A549 (cell line): ENCODE measurements around the gene ABCB11. TPM values are rescaled to one million over a fixed set of nuclear protein-coding genes. Genes with fewer than 3 reads are reported as not detected.

Experiments
- ATAC-seq, 2 experiments: fragments of 200-7000 bp in 1 of 2; fragments of >200 bp in 1 of 2; cut with Nextera tagmentation in 1 of 2; cut with Tn5 transposase in 1 of 2; 3 replicates each; pipeline versions ENCODE4 v1.8.0 to v1.9.1; 2018 to 2020; ENCODE audit warnings: mild to moderate bottlenecking in 1 of 2, moderate library complexity in 1 of 2
- CTCF ChIA-PET: fragments of 300-600 bp; sonication (Branson Sonifier 250); formaldehyde crosslinking; extraction: SDS; loops from one replicate; lab custom pipeline; 2021; ENCODE audit warnings: antibody characterized with exemption, inconsistent platforms; lab: Yijun Ruan, JAX
- POLR2A ChIA-PET: fragments of 350-600 bp; formaldehyde crosslinking; extraction: SDS; loops from one replicate; lab custom pipeline; 2021; ENCODE audit warnings: antibody characterized with exemption, inconsistent platforms; lab: Yijun Ruan, JAX
- DNase-seq, 2 experiments: peaks; one replicate each; pipeline versions ENCODE4 v3.0.0 to v3.0.0-alpha.2; 2011 to 2016; ENCODE audit warnings: low read depth in 1 of 2, low spot score in 1 of 2
- FAIRE-seq: peaks from 2 replicates; lab custom pipeline; 2011; peaks lifted over from hg19 to GRCh38; lab: Jason Lieb, UNC
- H3K27ac ChIP-seq, 2 experiments: fragments of >200 bp; sonication (Bioruptor Twin); formaldehyde crosslinking; 3 replicates each; pipeline ENCODE4 v1.5.1; 2016 to 2017
- H3K4me1 ChIP-seq: fragments of >200 bp; sonication (Bioruptor Twin); formaldehyde crosslinking; 3 replicates; pipeline ENCODE4 v1.6.1; 2016
- H3K4me2 ChIP-seq: fragments of >200 bp; sonication (Bioruptor Twin); formaldehyde crosslinking; 3 replicates; pipeline ENCODE4 v1.6.1; 2016
- H3K4me3 ChIP-seq: fragments of >200 bp; sonication (Bioruptor Twin); formaldehyde crosslinking; 3 replicates; pipeline ENCODE4 v1.5.1; 2016
- H3K9me3 ChIP-seq: fragments of >200 bp; sonication (Bioruptor Twin); formaldehyde crosslinking; 3 replicates; pipeline ENCODE4 v1.6.1; 2016
- CBX2 ChIP-seq: fragments of 200-600 bp; sonication (generic); IDR thresholded peaks from 2 replicates; pipeline ENCODE4 v1.6.1; 2016; ENCODE audit warnings: low read depth, mild to moderate bottlenecking, borderline replicate concordance
- CBX8 ChIP-seq: fragments of 200-600 bp; sonication (generic); IDR thresholded peaks from 2 replicates; pipeline ENCODE4 v1.6.1; 2016
- CEBPB ChIP-seq, 2 experiments: fragments of >200 bp in 1 of 2; sonication (Bioruptor Twin) in 1 of 2; formaldehyde crosslinking in 1 of 2; IDR thresholded peaks; 2 replicates each; pipeline ENCODE4 v1.6.1; 2012 to 2016
- EHMT2 ChIP-seq: fragments of 200-600 bp; sonication (generic); IDR thresholded peaks from 2 replicates; pipeline ENCODE4 v1.6.1; 2016; ENCODE audit warnings: antibody characterized with exemption, low read depth, mild to moderate bottlenecking, moderate library complexity
- EP300 ChIP-seq, 2 experiments: fragments of >200 bp; sonication (Bioruptor Twin); formaldehyde crosslinking; IDR thresholded peaks; 2 replicates in 1 of 2; 3 replicates in 1 of 2; pipeline ENCODE4 v1.6.1; 2016 to 2017
- FOSB ChIP-seq: fragments of 250-450 bp; sonication (Bioruptor Pico); IDR thresholded peaks from 2 replicates; pipeline ENCODE4 v1.5.0; 2020; ENCODE audit warnings: mild to moderate bottlenecking, moderate library complexity
- FOXS1 ChIP-seq: fragments of 250-450 bp; sonication (Bioruptor Pico); IDR thresholded peaks from 2 replicates; pipeline ENCODE4 v1.5.0; 2020; ENCODE audit warnings: mild to moderate bottlenecking, moderate library complexity
- HOXB13 ChIP-seq: fragments of 250-450 bp; sonication (Bioruptor Pico); IDR thresholded peaks from 2 replicates; pipeline ENCODE4 v1.5.0; 2020; ENCODE audit warnings: low read depth, mild to moderate bottlenecking, moderate library complexity
- HOXB5 ChIP-seq: fragments of 250-450 bp; sonication (Bioruptor Pico); IDR thresholded peaks from 2 replicates; pipeline ENCODE4 v1.5.0; 2020; ENCODE audit warnings: mild to moderate bottlenecking, moderate library complexity
- JUNB ChIP-seq: fragments of >200 bp; sonication (Bioruptor Twin); formaldehyde crosslinking; IDR thresholded peaks from 2 replicates; pipeline ENCODE4 v1.6.1; 2016
- KDM1A ChIP-seq: fragments of 200-600 bp; sonication (generic); IDR thresholded peaks from 2 replicates; pipeline ENCODE4 v1.6.1; 2016; ENCODE audit warnings: low read depth, mild to moderate bottlenecking
- KDM5A ChIP-seq: fragments of 200-600 bp; sonication (generic); IDR thresholded peaks from 2 replicates; pipeline ENCODE4 v1.6.1; 2016; ENCODE audit warnings: antibody characterized with exemption, mild to moderate bottlenecking
- MAFK ChIP-seq: fragments of 450-650 bp; IDR thresholded peaks from 2 replicates; pipeline ENCODE4 v1.6.1; 2014; ENCODE audit not compliant: partially characterized antibody
- MYC ChIP-seq: IDR thresholded peaks from 2 replicates; pipeline ENCODE4 v1.6.1; 2012; ENCODE audit warnings: mild to moderate bottlenecking, inconsistent platforms, low read length, improper control_type of control experiment, borderline replicate concordance
- NPAS2 ChIP-seq: fragments of 250-450 bp; sonication (Bioruptor Pico); IDR thresholded peaks from 2 replicates; pipeline ENCODE4 v1.8.0; 2022; ENCODE audit warnings: mild to moderate bottlenecking, moderate library complexity, borderline replicate concordance
- POLR2AphosphoS2 ChIP-seq: conservative IDR thresholded peaks from 2 replicates; pipeline ENCODE4 v1.6.1; 2012; ENCODE audit warnings: low read length, improper control_type of control experiment, inconsistent platforms
- RARB ChIP-seq: fragments of 250-450 bp; sonication (Bioruptor Pico); IDR thresholded peaks from 2 replicates; pipeline ENCODE4 v1.8.0; 2021; ENCODE audit warnings: mild to moderate bottlenecking, moderate library complexity
- RFX5 ChIP-seq: fragments of 450-650 bp; IDR thresholded peaks from 2 replicates; pipeline ENCODE4 v1.7.1; 2014; ENCODE audit warnings: antibody characterized with exemption, mild to moderate bottlenecking, moderate library complexity
- SMC3 ChIP-seq: fragments of >200 bp; sonication (Bioruptor Twin); formaldehyde crosslinking; IDR thresholded peaks from 3 replicates; pipeline ENCODE4 v1.6.1; 2018; ENCODE audit warnings: inconsistent platforms
- SREBF2 ChIP-seq: fragments of 450-650 bp; IDR thresholded peaks from 2 replicates; pipeline ENCODE4 v1.6.1; 2014; ENCODE audit warnings: mild to moderate bottlenecking, moderate library complexity
- ZC3H11A ChIP-seq: fragments of 450-650 bp; IDR thresholded peaks from 2 replicates; pipeline ENCODE4 v1.6.1; 2014; ENCODE audit warnings: antibody characterized with exemption, mild to moderate bottlenecking
- ZFP36 ChIP-seq: fragments of 450-650 bp; IDR thresholded peaks from 2 replicates; pipeline ENCODE4 v1.6.1; 2014; ENCODE audit warnings: borderline replicate concordance; ENCODE audit not compliant: partially characterized antibody
- WGBS: methylation state at CpG from one replicate; pipeline ENCODE4 v1.1.6; 2017; ENCODE audit errors: missing lambda C conversion rate; 5-methylcytosine and 5-hydroxymethylcytosine counted together
- polyA plus RNA-seq, 4 experiments: library from polyadenylated mRNA; depleted of rRNA in 3 of 4; stranded (reverse); fragments of >200 nt; fragmentation: RNase III in 1 of 4; extraction: RNeasy Plus Mini Kit Qiagen cat#74134 plus additional on column Dnase treatment in 1 of 4; gene quantifications; 2 replicates in 3 of 4; 3 replicates in 1 of 4; pipeline ENCODE4 v1.2.3, GENCODE V29; 2011 to 2017
- TF ChIP-seq, protein P1 (sequence below): fragments of 150-350 bp; IDR thresholded peaks from 2 replicates; pipeline ENCODE4 v1.6.1; 2014; ENCODE audit warnings: low read depth, mild to moderate bottlenecking, low read length
- TF ChIP-seq, protein P2 (sequence below): IDR thresholded peaks from 2 replicates; pipeline ENCODE4 v1.6.1; 2012; ENCODE audit warnings: low read depth, borderline replicate concordance
- TF ChIP-seq, protein P3 (sequence below): fragments of >200 bp; sonication (Bioruptor Twin); formaldehyde crosslinking; IDR thresholded peaks from 3 replicates; pipeline ENCODE4 v1.6.1; 2016

The ABCB11 gene
- polyA plus RNA-seq, 2 of the 4 experiments (the other 2 are of a cell fraction) = not detected

DNA sequence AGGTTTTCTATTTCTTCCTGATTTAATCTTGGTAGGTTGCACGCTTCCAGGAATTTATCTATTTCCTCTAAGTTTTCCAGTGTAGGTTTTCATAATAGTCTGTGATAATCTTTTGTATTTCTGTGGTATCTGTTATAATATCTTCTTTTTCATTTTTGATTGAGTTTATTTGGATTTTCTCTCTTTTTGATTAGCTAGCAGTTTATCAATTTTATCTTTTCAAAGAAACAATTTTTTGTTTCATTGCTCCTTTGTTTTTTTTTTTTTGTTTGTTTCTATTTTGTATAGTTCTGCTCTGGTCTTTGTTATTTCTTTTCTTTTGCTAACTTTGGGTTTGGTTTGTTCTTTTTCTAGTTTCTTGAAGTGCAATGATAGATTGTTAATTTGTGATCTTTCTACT, 78.7 kb downstream of the ABCB11 start (continued):
- TF ChIP-seq, protein P1, sequence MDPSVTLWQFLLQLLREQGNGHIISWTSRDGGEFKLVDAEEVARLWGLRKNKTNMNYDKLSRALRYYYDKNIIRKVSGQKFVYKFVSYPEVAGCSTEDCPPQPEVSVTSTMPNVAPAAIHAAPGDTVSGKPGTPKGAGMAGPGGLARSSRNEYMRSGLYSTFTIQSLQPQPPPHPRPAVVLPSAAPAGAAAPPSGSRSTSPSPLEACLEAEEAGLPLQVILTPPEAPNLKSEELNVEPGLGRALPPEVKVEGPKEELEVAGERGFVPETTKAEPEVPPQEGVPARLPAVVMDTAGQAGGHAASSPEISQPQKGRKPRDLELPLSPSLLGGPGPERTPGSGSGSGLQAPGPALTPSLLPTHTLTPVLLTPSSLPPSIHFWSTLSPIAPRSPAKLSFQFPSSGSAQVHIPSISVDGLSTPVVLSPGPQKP = no peak
- TF ChIP-seq EP300 (IDR thresholded peaks at IDR 0.05) (no peak), ZC3H11A (no peak), FOSB (CRISPR knock-in tag) (no peak), CBX2 (no peak)
- TF ChIP-seq, all 56 proteins: peak for 0

DNA sequence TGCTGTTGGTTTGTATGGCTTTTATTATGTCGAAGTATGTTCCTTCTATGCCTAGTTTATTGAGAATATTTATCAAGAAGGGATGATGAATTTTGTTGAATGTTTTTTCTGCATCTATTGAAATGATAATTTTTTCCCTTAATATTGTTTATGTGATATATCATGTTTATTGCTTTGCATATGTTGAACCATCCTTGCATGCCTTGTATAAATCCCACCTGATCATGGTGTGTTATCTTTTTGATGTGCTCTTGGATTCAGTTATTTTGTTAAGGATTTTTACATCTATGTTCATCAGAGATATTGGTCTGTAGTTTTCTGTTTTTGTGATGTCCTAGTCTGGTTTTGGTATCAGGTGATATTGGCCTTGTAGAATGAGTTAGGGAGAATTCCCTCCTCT, 79.3 kb downstream of the ABCB11 start:
- Histone ChIP-seq H3K4me3 (no peak overlapping the region), H3K4me2 (no peak overlapping the region)
- WGBS = 5% methylated on average over 1 of the region's 1 CpG
- POLR2A ChIA-PET = no interaction called here
- CTCF ChIA-PET = interaction anchor here (0.6 to 0.7 kb wide), 3 partner anchors 9 to 166 kb away, joined by 3 to 5 read pairs (median 3); no protein-coding TSS in a partner anchor
- no peak for FAIRE-seq
- TF ChIP-seq EHMT2 = no peak
- TF ChIP-seq, protein P2, sequence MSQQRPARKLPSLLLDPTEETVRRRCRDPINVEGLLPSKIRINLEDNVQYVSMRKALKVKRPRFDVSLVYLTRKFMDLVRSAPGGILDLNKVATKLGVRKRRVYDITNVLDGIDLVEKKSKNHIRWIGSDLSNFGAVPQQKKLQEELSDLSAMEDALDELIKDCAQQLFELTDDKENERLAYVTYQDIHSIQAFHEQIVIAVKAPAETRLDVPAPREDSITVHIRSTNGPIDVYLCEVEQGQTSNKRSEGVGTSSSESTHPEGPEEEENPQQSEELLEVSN = no peak
- TF ChIP-seq MAFK = no peak
- TF ChIP-seq SREBF2 = no peak
- no peak for TF ChIP-seq JUNB
- TF ChIP-seq RARB (CRISPR knock-in tag) = no peak
- TF ChIP-seq ZFP36 = no peak
- TF ChIP-seq NPAS2 = no peak
- no peak for TF ChIP-seq SMC3
- no peak for TF ChIP-seq POLR2AphosphoS2
- TF ChIP-seq FOXS1 (CRISPR knock-in tag) = no peak
- no peak for TF ChIP-seq MYC
- no peak for TF ChIP-seq CEBPB (IDR thresholded peaks at IDR 0.05)
- no peak for TF ChIP-seq FOSB (CRISPR knock-in tag)
- no peak for TF ChIP-seq HOXB13 (CRISPR knock-in tag)
- TF ChIP-seq KDM5A = no peak
- TF ChIP-seq HOXB5 (CRISPR knock-in tag) = no peak
- TF ChIP-seq CBX8 = no peak
- TF ChIP-seq RFX5 = no peak
- TF ChIP-seq, protein P3, sequence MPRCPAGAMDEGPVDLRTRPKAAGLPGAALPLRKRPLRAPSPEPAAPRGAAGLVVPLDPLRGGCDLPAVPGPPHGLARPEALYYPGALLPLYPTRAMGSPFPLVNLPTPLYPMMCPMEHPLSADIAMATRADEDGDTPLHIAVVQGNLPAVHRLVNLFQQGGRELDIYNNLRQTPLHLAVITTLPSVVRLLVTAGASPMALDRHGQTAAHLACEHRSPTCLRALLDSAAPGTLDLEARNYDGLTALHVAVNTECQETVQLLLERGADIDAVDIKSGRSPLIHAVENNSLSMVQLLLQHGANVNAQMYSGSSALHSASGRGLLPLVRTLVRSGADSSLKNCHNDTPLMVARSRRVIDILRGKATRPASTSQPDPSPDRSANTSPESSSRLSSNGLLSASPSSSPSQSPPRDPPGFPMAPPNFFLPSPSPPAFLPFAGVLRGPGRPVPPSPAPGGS = no peak
- TF ChIP-seq, all 56 proteins: peak for 0
- H3K9me3 ChIP-seq = peaks cover 7% of the 10 kb centered on the region
- no peak for ATAC-seq
- no peaks in the 10 kb centered on the region for H3K4me1 ChIP-seq
- H3K27ac ChIP-seq = no peak overlapping the region
- DNase-seq = no peak

DNA sequence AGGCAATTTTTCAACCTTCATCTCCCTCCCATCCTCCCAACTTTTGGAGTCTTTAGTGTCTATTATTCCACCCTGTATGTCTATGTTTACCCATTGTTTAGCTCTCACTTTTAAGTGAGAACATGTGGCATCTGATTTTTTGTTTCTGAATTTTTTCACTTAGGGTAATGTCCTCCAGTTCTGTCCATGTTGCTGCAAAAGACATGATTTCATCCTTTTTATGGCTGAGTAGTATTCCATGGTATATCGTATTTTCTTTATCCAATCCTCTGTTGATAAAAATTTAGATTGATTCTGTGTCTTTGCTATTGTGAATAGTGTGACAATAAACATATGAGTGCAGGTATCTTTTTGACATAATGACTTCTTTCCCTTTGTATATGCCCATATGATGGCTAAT, 81.8 kb downstream of the ABCB11 start:
- Histone ChIP-seq H3K4me3 (no peak overlapping the region), H3K27ac (no peak overlapping the region), H3K4me1 (no peaks in the 10 kb centered on the region), H3K4me2 (no peak overlapping the region), H3K9me3 (no peaks in the 10 kb centered on the region)
- 73% methylated on average over 1 of the region's 1 CpG for WGBS
- no peak for FAIRE-seq
- no peak for DNase-seq
- CTCF ChIA-PET = interaction anchor here (0.6 to 4.1 kb wide), 8 partner anchors 9 to 277 kb away, joined by 3 to 14 read pairs (median 3); no protein-coding TSS in a partner anchor
- ATAC-seq = no peak
- no peak for TF ChIP-seq EHMT2
- no peak for TF ChIP-seq KDM1A
- POLR2A ChIA-PET = no interaction called here
